GM21515 (cell line): ENCODE data around the gene ARHGAP15.

Source experiments
- ATAC-seq: cut with Tn5 transposase; IDR thresholded peaks from one replicate; pipeline ENCODE4 v1.9.1; 2021; ENCODE audit not compliant: unreplicated experiment

Gene ARHGAP15

DNA sequence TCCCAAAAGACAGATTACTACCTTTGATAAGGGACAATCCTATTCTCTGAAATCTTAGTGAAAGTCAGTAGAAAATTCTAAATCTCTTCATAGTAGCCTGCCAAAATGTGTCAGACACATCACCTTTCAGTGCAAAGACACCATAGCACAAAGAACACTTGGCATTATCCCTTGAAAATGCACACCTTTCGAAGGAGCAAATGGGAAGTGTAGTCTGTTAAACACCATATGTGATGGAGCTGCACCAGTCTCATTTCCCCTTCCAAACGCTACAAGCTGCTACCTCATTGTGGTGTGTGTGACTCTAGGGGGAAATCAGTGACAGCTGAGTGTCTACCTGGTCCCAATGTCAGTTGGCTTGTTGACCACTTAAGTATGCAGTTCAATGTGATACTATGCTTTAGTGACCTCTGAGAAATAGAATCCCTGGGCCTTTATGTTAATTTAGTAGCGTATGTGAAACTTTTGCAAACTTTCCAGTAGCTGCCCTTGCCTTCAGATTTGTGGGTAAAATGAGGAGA, 551.7 kb downstream of the ARHGAP15 start:
- ATAC-seq: no peak

DNA sequence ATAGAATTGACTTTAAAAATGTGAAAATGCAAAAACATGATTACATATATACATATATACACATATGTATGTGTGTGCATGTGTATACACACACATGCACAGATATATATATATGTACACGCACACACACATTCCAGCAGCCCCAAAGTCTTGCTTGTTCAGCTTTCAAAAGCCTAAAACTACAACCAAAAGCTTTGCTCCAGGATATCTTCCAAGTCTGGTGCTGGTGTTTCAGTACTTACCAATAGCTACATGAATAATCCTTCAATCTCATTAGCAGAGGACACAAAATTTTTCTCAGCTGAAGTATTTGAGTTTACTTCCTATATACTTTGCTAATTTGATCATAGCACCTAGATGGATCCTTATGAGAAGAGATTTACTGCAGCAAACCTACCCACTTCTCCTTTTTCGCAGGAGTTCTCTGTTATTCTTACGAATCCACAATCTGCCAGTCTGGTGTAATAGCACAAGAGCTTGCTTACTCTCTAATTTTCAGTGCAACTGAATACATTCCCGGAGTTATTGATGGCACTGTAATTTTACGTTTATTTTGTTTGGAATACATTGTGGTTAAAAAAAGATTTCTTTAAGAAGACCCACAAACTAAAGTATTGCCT, 553.3 kb downstream of the ARHGAP15 start:
- no peak for ATAC-seq

DNA sequence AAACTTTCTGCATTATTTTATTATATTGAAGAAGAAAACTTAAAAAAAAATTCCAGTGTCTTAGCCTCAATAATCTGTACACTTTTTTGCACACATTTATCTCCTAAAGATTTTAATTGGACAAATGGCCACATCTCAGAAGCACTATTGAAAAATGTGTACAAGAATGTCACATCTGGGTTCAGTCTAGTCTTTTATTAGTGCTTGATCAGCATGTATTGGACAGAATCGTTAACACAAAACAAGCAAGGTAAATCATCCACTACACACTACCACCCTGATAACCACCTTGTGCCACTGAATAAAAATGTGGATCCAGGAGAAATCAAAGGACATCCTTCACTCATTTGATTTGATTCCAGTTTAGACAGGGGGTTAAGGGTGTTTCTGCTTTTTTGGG, 554.8 kb downstream of the ARHGAP15 start:
- no peak for ATAC-seq

DNA sequence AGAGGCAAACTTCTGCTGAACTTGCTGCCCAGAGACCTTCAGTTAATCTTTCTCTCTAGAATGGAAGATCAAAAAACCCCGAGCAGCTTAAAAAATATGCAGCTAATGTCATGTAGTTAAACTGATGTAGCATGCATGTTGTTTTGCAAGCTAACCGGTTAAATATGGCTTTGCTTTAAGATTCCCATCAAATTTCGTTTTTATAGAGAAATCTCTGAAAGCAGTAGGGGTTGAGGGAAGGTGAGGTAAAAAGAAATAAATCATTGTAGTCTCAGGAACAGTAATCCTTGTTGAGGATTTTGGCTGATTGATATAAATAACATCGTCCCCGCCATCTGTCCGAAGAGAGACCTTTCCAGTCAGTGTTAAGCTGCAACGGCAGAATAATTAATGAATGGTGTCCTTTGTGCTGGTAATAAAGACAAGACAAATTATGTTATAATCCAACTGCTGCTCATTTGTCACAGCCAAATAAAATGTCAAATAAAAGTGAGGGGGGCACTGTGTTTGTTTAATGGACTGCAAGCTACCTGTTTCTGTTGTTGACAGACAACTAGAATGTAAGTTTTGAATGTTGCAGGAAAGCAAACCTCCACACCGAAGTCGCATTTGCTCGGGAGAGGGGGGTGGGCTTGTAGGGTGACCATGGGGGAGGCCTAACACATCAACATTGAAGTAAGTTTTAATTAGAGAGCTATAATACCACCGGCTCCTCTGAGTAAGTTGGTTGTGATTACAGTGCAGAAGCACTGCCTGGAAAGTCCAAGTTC, 555.5 kb downstream of the ARHGAP15 start:
- ATAC-seq: no peak

DNA sequence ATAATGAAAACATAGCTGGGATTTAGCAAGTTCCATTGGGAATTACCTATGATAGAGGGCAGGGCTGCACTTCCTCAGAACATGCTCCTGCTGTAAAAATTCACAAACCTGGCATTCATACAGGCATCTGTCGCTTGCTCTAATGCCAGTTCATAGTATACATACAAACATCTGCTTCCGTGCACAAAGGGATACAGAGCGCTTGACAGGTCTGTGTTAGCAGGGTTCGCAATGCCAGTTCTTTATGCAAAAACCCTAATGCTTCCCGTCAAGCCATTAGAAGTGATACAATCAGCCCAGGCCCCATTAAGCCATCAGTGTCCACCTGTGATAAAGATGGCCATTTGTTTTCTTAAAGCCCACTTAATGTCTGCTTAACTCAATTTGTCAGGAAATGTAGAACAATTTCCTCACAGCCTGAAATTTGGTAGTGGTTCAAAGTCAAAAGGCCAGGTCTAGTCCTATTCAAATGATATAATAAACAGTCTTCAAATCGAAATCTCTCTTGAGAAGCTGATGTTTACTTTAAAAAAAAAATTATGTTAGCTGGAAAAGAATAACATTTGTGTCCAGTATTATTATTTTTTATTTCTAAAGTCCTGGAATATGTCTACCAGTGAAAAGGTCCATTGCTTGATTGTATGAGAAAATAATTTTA, 556.3 kb downstream of the ARHGAP15 start:
- no peak for ATAC-seq

DNA sequence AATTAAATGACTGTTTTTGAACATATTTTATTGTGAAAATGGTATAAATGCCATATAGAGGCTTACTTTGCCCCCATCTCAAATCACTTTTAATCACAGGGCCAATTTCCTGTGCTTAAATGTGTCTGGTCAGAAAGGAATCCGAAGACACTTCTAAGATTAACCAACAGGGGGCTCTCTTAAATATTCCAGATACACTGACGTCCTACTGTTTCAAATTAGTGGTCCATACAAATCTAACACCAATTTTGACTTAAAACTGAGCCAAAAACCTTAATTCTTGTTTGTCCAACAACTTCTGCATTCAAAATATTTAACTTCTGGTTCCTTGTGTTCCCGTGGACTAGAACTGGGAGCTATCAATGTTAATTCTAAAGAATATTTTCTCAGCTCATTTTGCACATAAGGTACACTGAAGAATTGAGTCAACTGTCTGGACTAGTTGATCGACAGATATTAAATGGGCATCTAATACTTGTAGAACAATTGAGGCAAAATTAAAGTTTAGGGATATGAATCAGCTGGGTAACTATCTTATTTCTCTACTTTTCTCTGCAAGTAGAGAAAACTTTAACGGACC, 557.5 kb downstream of the ARHGAP15 start:
- ATAC-seq: no peak

DNA sequence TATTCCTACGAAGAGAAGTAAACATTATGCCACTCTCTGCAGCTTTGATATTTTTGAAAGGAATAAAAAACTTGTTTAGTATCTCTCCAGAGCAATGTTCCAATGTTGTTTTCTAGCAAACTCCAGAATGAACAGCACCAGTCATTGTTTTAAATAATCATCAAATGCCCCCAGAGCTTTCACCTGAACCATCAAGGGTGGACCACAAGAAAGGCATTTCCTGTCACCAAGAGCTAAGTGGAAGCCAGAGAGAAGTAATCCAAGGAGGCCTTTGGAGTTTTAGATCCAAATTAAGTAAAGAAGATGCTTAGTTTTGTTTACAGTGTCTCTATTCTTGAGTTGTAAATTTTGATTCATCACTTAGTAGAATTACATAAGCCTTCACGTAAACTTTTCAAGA, 559.0 kb downstream of the ARHGAP15 start:
- ATAC-seq: no peak

DNA sequence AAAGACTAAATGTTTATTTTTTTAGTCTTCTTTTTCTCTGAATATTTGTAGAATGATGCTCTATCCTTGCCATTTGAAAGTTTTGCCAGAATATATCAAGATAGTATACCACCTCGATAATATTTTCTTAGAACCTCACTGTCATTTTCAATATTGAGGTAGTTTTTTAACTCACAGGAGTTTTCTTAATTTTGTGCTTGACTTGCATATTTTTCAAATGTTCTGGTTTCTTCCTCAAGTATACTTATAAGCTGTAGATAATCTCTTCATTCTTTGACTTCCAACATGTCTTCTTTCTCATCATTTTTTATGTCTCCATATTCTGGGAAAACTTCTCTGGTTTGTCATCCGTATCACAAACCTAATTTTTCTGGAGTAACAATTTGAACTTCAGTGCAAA, 559.6 kb downstream of the ARHGAP15 start:
- ATAC-seq: no peak

DNA sequence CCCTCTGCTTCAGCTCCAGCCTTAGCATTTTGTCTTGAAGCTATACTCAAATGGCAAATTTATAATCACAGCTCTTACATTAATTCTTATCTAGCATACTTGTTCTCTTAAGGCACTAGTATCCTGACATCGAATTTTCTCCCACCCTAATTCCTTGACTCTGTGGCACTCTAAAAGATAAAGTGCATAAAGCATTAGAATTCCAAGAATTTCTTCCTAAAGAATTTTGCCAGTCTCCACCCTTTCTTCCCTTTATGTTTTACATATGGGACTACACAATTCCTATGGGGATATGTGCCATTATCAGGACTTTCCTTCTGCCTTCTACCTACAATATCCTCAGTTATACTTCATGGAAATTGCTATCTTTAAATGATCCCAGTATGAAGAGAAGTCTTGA, 560.3 kb downstream of the ARHGAP15 start:
- ATAC-seq: no peak

DNA sequence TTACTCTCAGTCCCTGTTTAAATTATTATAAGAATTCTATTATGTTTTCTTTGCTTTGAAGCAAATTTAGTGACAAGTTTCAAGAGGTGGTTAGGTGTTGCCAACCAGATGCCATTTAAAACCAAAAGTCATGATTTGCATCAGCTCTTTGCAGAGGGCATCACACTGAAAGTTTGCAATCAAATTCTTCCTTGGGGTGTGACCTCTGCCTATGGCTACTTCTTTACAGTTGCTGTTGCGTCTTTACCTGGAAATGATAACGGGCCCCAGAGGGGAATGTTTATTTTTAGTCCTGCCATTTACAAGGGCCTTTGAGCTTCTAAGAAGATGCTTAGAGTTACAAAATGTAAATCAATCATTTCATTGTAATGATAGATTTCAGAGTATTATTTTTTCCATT, 561.0 kb downstream of the ARHGAP15 start:
- no peak for ATAC-seq

DNA sequence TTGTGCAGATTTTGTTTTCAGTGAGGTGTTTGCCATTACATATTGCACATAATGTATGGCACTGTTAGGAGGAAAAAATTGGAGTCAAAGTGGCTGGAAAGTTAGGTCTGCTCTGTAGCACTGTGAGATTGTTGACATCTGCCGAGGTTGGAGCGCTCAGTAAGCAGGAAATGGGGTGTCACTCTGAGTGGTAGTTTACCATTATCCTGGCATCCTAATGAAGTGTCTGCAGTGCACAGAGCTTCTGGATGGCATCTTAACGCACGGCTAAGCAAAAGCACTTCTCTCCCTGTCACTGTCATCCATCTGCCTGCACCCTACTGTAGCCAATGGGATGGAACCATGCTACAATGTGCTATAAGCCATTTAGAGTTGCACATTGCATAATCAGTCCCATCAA, 561.9 kb downstream of the ARHGAP15 start:
- no peak for ATAC-seq

DNA sequence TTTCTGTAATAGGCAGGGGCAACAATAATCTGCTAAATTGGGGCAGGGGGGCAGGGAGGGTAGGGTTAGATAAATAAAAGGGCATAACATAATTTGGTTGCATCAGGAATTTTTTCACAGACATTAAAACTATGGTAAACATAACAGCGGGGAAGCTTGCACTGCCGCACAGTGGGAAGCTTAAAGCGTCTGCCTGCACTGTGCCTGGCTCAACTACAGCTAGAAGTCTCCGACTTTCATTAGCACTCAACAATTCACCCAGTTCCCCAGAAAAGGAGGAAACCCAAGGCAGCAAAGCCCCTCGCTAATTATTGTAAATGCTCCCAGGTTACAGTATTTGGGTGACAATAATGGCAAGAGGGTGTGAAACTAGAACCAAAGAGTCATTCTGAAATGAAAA, 562.9 kb downstream of the ARHGAP15 start:
- no peak for ATAC-seq

DNA sequence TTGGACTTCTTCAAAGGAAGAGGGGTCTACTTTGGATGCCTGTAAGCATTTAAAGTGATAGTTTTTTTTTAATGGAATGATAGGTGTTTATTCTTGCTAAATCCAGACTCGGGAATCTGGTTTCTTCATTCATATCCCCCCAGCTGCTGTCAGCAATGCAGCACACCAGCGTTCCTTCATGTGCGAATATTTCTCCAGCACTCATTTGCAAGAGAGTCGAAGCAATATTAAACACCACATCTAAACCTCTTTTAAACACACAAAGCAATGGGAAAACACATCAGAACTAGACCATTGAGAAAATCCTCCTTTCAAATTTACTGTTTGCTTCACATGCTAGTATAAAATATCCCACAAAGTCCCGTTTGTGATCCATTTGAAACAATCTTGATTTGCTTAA, 563.7 kb downstream of the ARHGAP15 start:
- ATAC-seq: no peak

DNA sequence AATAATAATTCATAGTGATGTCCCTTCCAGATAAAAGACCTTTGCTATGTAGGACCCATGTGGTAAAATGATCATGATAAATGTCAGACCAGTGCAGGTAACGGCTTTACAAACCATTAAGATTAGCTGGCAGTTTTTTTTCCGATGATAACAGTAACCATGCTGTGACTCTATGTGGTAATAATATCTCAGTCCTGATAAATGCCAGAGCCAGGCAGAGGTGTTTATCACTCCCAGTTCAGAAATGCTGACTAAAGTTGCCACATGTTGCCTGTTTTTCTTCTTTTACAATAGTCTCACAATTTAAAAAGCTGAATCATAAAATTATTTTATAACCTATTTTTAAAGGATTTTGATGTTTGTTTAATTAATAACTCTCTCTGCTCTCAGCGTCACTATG, 565.1 kb downstream of the ARHGAP15 start:
- no peak for ATAC-seq

DNA sequence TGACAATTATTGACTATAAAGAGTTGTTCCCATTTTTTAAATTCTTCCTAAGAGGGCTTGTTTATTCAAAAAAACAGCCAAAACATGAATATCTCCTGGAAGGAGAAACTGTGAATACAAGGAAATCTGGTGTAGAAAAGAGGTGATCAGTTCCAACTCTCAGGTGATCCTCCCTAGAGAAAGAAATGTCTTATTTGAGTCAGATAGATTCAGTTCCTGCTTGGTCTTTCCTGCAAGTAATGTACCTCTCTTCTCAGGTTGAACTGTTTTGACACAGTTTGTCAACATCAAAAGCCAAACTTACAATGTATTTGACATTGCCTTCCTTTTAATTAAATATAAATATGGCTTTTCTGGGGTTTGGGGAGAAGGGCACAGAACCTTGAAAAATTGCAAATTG, 567.4 kb downstream of the ARHGAP15 start:
- peak; percentile 67 for ATAC-seq

DNA sequence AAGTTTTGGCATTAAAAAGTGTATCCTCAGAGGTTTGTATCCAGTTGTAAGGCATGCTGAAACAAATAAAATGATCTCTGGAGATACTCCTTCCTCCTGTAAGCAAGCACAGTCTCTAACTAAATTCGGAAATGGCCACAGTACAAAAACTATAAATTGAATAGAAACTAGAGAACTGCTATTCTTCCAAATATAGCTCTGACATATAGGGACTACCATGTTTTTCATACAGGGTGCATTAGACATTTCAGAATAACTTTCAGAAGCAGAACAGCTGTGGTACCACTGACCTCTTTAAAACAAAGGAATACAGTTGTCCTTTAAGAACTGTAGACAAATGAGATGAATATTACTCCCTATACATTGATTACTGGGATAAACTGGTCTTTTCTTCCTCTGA, 568.5 kb downstream of the ARHGAP15 start:
- ATAC-seq: peak; percentile 61

DNA sequence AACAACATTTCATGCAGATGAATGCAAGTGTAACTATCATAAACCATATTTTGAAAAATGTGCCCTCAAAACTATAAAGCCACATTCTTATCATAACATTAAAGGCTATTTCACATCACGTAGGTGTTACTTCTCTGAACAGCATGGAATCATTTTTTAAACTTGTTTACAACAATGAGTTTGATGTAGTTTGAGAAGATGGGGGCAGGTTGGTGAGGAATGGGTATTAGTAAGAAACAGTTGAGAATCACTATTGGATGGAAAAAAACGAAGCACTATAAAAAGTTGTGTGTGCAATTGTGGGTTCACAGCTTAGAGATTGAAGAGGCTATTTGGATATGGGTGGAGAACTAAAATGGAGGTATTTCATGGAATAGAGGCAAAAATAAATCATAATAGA, 569.1 kb downstream of the ARHGAP15 start:
- no peak for ATAC-seq

DNA sequence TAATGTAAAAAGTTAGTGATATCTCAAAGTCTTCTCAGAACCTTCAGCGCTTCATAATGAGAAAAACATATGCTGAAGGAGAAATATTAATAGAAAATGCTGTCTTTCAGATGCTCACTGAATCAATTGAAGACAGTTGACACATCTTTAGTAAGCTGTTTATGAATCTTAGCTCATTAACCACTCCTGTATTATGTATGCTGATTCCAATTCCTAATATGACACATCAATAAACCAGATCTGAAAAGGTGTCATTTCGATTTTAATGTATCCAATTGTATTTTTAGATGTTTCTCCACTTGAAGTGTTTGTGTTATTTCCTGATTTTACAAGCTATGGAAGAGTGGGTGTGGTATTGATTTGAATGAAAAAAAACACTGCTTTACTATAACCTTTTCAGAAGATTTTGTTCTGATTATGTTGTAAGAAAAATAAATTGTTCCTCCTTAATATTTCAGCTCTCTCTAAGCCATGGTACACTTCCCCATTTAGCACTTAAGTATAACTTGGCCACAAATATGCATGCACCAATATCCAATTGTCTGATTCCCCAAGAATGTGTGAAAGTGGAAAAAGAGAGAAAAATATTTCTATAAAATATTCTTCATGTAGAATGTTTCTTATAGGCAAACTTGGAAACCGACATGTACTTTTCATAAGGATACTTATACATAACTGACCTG, 569.8 kb downstream of the ARHGAP15 start:
- no peak for ATAC-seq

DNA sequence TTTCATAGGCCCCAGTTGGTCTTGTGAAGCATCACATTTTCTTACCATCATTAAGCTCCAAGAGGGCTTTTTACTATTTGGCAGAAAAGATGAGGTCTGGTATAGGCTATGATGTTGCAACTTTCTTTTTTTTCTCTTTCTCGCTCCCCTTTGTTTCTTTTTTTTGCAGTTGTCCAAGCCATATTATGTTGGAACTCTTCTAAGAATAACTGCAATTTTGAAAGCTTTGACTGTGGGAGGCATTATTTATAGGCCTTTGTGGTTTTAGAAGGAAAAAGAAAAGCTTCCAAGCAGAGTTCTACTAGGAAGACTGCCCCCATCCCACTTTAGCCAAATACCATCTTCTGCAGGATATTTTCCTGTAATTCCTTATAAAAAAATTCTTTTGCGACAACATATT, 571.6 kb downstream of the ARHGAP15 start:
- no peak for ATAC-seq

DNA sequence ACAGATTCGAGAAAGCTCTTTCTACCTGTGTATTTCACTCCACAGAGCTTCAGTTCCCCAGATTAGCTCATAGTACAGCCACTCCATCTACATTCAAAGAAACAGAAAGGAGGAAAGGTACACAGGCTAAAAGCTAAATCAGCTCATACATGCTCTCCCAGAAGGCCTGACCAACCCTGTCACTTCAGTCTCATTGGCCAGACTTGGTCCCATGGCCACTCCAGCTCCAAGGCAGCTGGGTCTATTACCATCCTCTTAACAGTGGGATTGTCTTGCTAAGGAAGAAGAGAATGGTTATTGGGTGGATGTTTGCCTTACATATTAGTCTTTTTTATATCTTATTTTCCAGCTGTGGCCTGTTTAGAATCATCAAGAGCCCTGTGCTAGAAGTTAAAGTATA, 572.6 kb downstream of the ARHGAP15 start:
- ATAC-seq: no peak

DNA sequence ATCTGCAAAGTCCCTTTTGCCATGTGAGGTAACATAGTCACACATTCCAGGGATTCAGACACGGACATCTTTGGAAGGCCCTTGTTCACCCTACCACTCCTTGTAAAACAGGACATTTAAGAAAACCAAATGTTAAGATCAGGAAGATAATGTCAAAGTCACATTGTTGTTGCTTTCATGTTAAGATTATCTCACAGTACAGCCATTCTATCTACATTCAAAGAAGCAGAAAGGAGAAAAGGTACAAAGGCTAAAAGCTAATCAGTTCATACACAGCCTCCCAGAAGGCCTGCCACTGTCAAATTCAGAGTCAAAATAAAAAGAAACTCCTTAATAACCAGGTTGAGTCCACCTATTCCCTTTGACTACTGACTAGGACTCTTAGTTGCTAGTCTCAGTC, 573.7 kb downstream of the ARHGAP15 start:
- ATAC-seq: no peak
